GM19397 (cell line): Measurements from ENCODE around the gene ANKRD1.
A peak's percentile ranks its signal among the peaks of the same experiment; 100 is the strongest.
"Not testable (repeated sequence)": the region's sequence is repeated elsewhere in the genome, so short reads cannot be mapped to it uniquely, and the experiment has no call there.

Experiments used
- ATAC-seq: cut with Tn5 transposase; IDR thresholded peaks from one replicate; pipeline ENCODE4 v1.9.1; 2021; ENCODE audit warnings: mild to moderate bottlenecking, moderate library complexity; ENCODE audit not compliant: unreplicated experiment

Gene ANKRD1

GRCh38 chr10:90912854-90913479, 7.9 kb downstream of the ANKRD1 start:
- no peak for ATAC-seq

- ATAC-seq: no peak
These were observed 8.7 kb downstream of the ANKRD1 start for GRCh38 chr10:90912174-90912573.

- peak; percentile 75 for ATAC-seq
These were observed 9.5 kb downstream of the ANKRD1 start for GRCh38 chr10:90911133-90912051.

- ATAC-seq: no peak
These were observed 14.3 kb downstream of the ANKRD1 start for GRCh38 chr10:90906596-90906995.

GRCh38 chr10:90905925-90906324, 15.0 kb downstream of the ANKRD1 start:
- ATAC-seq: no peak

GRCh38 chr10:90896916-90897315, 24.0 kb downstream of the ANKRD1 start:
- not testable (repeated sequence) for ATAC-seq

- ATAC-seq: no peak
These were observed 27.7 kb downstream of the ANKRD1 start for GRCh38 chr10:90893190-90893589.

- ATAC-seq: no peak
These were observed 30.5 kb downstream of the ANKRD1 start for GRCh38 chr10:90890347-90890746.

- ATAC-seq: no peak
These were observed 31.3 kb downstream of the ANKRD1 start for GRCh38 chr10:90889636-90890035.

GRCh38 chr10:90888387-90888786, 32.5 kb downstream of the ANKRD1 start:
- ATAC-seq: no peak

- ATAC-seq: no peak
These were observed 33.3 kb downstream of the ANKRD1 start for GRCh38 chr10:90887555-90887954.

GRCh38 chr10:90885176-90885575, 35.7 kb downstream of the ANKRD1 start:
- no peak for ATAC-seq

- no peak for ATAC-seq
These were observed 36.5 kb downstream of the ANKRD1 start for GRCh38 chr10:90884431-90884830.

GRCh38 chr10:90880059-90880719, 40.7 kb downstream of the ANKRD1 start:
- not testable (repeated sequence) for ATAC-seq

GRCh38 chr10:90879062-90879461, 41.8 kb downstream of the ANKRD1 start:
- ATAC-seq: no peak

- no peak for ATAC-seq
These were observed 48.3 kb downstream of the ANKRD1 start for GRCh38 chr10:90872648-90873020.

GRCh38 chr10:90871766-90872647, 48.9 kb downstream of the ANKRD1 start, which contains the start of gene RPP30:
Gene RPP30 (plus strand): TSS chr10:90871974. CDS start chr10:90871987, 13 bp downstream.
- peak; percentile 99 for ATAC-seq

- peak; percentile 38 for ATAC-seq
These were observed 49.6 kb downstream of the ANKRD1 start for GRCh38 chr10:90871279-90871765.

- ATAC-seq: no peak
These were observed 54.8 kb downstream of the ANKRD1 start for GRCh38 chr10:90866050-90866598.

GRCh38 chr10:90865401-90865800, 55.5 kb downstream of the ANKRD1 start:
- no peak for ATAC-seq
